ENCODE data around the gene JTB.

GRCh38 chr1:153942766-153943549 is 34.5 kb downstream of the JTB start:
- TF ChIP-seq CTCF (IDR thresholded peaks at IDR 0.05) (no peak), POLR2A (IDR thresholded peaks at IDR 0.05) (no peak)
